HCT116 (cell line): ENCODE measurements around the gene SUPT5H.

Source experiments
- ELF1 ChIP-seq: IDR thresholded peaks from 2 replicates; pipeline ENCODE4 v1.6.1; 2012; ENCODE audit warnings: low read depth, borderline replicate concordance
- MAX ChIP-seq: IDR thresholded peaks from 2 replicates; pipeline ENCODE4 v1.6.1; 2012
- POLR2A ChIP-seq: IDR thresholded peaks from 2 replicates; pipeline ENCODE4 v1.7.0; 2011; ENCODE audit warnings: borderline replicate concordance; ENCODE audit not compliant: insufficient read depth, insufficient read length; ENCODE audit errors: extremely low read depth
- POLR2AphosphoS5 ChIP-seq: IDR thresholded peaks from 2 replicates; pipeline ENCODE4 v1.6.1; 2011; ENCODE audit warnings: mild to moderate bottlenecking, low read depth, low read length, moderate library complexity
- RAD21 ChIP-seq: IDR thresholded peaks from 2 replicates; pipeline ENCODE4 v1.6.1; 2012; ENCODE audit warnings: low read depth, mild to moderate bottlenecking
- TCF7L2 ChIP-seq: IDR thresholded peaks from 2 replicates; pipeline ENCODE4 v1.7.0; 2011; ENCODE audit warnings: borderline replicate concordance, inconsistent platforms; ENCODE audit not compliant: insufficient read depth, insufficient read length; ENCODE audit errors: extremely low read depth

- TF ChIP-seq TCF7L2 (no peak), POLR2A (no peak), POLR2AphosphoS5 (no peak), ELF1 (no peak), RAD21 (no peak), MAX (no peak)
Measured at GRCh38 chr19:39489756-39490155, 44.4 kb downstream of the SUPT5H start.
